ENCODE measurements around the gene FARSA.
"Not testable (repeated sequence)": the region's sequence is repeated elsewhere in the genome, so short reads cannot be mapped to it uniquely, and the experiment has no call there.

FARSA gene

GRCh38 chr19:12937093-12937926 is 3.8 kb upstream of the FARSA start:
- DNase-seq: peak; percentile 48

GRCh38 chr19:12936582-12936981 is 3.1 kb upstream of the FARSA start:
- no peak for DNase-seq

- no peak for DNase-seq
Measured at GRCh38 chr19:12935071-12935470, 1.6 kb upstream of the FARSA start.

- DNase-seq: no peak
Measured at GRCh38 chr19:12932392-12933286, 872 bp downstream of the FARSA start.

- no peak for DNase-seq
Measured at GRCh38 chr19:12930002-12930645, 3.4 kb downstream of the FARSA start.

GRCh38 chr19:12924621-12925310 is 8.7 kb downstream of the FARSA start:
- no peak for DNase-seq

GRCh38 chr19:12922959-12923358 is 10.6 kb downstream of the FARSA start:
- no peak for DNase-seq

GRCh38 chr19:12921047-12921446 is 12.5 kb downstream of the FARSA start:
- no peak for DNase-seq

GRCh38 chr19:12918253-12918652 is 15.3 kb downstream of the FARSA start:
- DNase-seq: no peak

GRCh38 chr19:12915860-12916259 is 17.7 kb downstream of the FARSA start:
- DNase-seq: not testable (repeated sequence)

- peak; percentile 47 for DNase-seq
Measured at GRCh38 chr19:12913851-12914690, 19.4 kb downstream of the FARSA start.

GRCh38 chr19:12913011-12913561 is 20.4 kb downstream of the FARSA start:
- DNase-seq: no peak

- no peak for DNase-seq
Measured at GRCh38 chr19:12912571-12912970, 20.9 kb downstream of the FARSA start.

- DNase-seq: no peak
Measured at GRCh38 chr19:12907166-12907565, 26.3 kb downstream of the FARSA start.

GRCh38 chr19:12899891-12900518 is 33.5 kb downstream of the FARSA start:
- no peak for DNase-seq

GRCh38 chr19:12896460-12896859 is 37.1 kb downstream of the FARSA start:
- no peak for DNase-seq

GRCh38 chr19:12893582-12893981 is 39.9 kb downstream of the FARSA start:
- no peak for DNase-seq

GRCh38 chr19:12891553-12892021 is 41.9 kb downstream of the FARSA start:
- no peak for DNase-seq

GRCh38 chr19:12890787-12891552 is 42.5 kb downstream of the FARSA start, which contains the start of gene GCDH:
Gene GCDH, plus strand, starts transcription at chr19:12891160. Its CDS starts 145 bp downstream, at chr19:12891305.
- peak; percentile 98 for DNase-seq

- DNase-seq: not testable (repeated sequence)
Measured at GRCh38 chr19:12890299-12890786, 43.2 kb downstream of the FARSA start.
